ENCODE measurements around the gene NTN3.

NTN3 gene

GRCh38 chr16:2514333-2515179 is 43.5 kb downstream of the NTN3 start:
- DNase-seq (ENCODE audit: low spot score) = no peak

- peak; percentile 48 for DNase-seq (ENCODE audit: low spot score)
These were observed 44.2 kb downstream of the NTN3 start for GRCh38 chr16:2515180-2515851.

GRCh38 chr16:2516391-2517240 is 45.5 kb downstream of the NTN3 start:
- DNase-seq (ENCODE audit: low spot score) = peak; percentile 61

GRCh38 chr16:2517954-2518605 is 47.0 kb downstream of the NTN3 start:
- no peak for DNase-seq (ENCODE audit: low spot score)

GRCh38 chr16:2518823-2519710 is 48.0 kb downstream of the NTN3 start:
- DNase-seq (ENCODE audit: low spot score) = no peak

- no peak for DNase-seq (ENCODE audit: low spot score)
These were observed 48.6 kb downstream of the NTN3 start for GRCh38 chr16:2519711-2520080.

GRCh38 chr16:2520097-2520783 is 49.1 kb downstream of the NTN3 start, which contains the start of gene AMDHD2:
Gene AMDHD2 (plus strand): TSS chr16:2520371. CDS start chr16:2520459, 88 bp downstream.
- DNase-seq (ENCODE audit: low spot score) = peak; percentile 98

GRCh38 chr16:2520784-2521531 is 49.9 kb downstream of the NTN3 start:
- peak; percentile 53 for DNase-seq (ENCODE audit: low spot score)

Measured in hepatic stellate cell (primary cell).